Stimulated activated naive B cell treated with anti-CD40 and anti-IgM and Interleukin-4, amounts not matched to agents 10 μg/mL and 1 μg/mL and 100 μg/mL, for 72 hours (primary cell): ENCODE data around the gene TBC1D28.
"Not testable (repeated sequence)": the region's sequence is repeated elsewhere in the genome, so short reads cannot be mapped to it uniquely, and the experiment has no call there.

Experiments
- ATAC-seq, 2 donors: fragments of 150-1000 bp; cut with Tn5 transposase; replicated peaks; 2 replicates each; pipeline ENCODE4 v1.10.0; 2021; ENCODE audit warnings: moderate library complexity in 1 of 2
- DNase-seq: peaks from one replicate; pipeline ENCODE4 v3.0.0; 2021
- H3K27ac Mint-ChIP-seq: one replicate; pipeline ENCODE4 v1.8.0; 2022; ENCODE audit warnings: mild to moderate bottlenecking, mixed read lengths
- H3K27me3 Mint-ChIP-seq, 2 donors: one replicate each; pipeline ENCODE4 v1.8.0; 2022; ENCODE audit warnings: mixed read lengths in 2 of 2
- H3K36me3 Mint-ChIP-seq, 2 donors: one replicate each; pipeline ENCODE4 v1.8.0; 2022; ENCODE audit warnings: mixed read lengths in 2 of 2, mild to moderate bottlenecking in 1 of 2
- H3K4me1 Mint-ChIP-seq, 2 donors: one replicate each; pipeline ENCODE4 v1.8.0; 2022; ENCODE audit warnings: mixed read lengths in 2 of 2, mild to moderate bottlenecking in 1 of 2
- H3K4me3 Mint-ChIP-seq, 2 donors: one replicate each; pipeline ENCODE4 v1.8.0; 2022; ENCODE audit warnings: mild to moderate bottlenecking in 2 of 2, mixed read lengths in 2 of 2, moderate library complexity in 1 of 2
- H3K9me3 Mint-ChIP-seq, 2 donors: one replicate each; pipeline ENCODE4 v1.8.0; 2022; ENCODE audit warnings: mixed read lengths in 2 of 2, mild to moderate bottlenecking in 1 of 2

Gene TBC1D28

GRCh38 chr17:18644291-18644690 lies at the start of gene TBC1D28:
TSS of gene TBC1D28 (minus strand) at chr17:18644391. CDS start at chr17:18641352, 3,039 bp downstream.
- DNase-seq, H3K4me3 Mint-ChIP-seq, H3K9me3 Mint-ChIP-seq, ATAC-seq, H3K4me1 Mint-ChIP-seq, H3K36me3 Mint-ChIP-seq, H3K27me3 Mint-ChIP-seq, H3K27ac Mint-ChIP-seq: not testable (repeated sequence)

- not testable (repeated sequence) for H3K27me3 Mint-ChIP-seq, H3K9me3 Mint-ChIP-seq, H3K27ac Mint-ChIP-seq, H3K36me3 Mint-ChIP-seq, H3K4me1 Mint-ChIP-seq, DNase-seq
- peak overlapping the region; percentile 92 to 95 for H3K4me3 Mint-ChIP-seq
- peak; percentile 17 to 21 for ATAC-seq
Measured at GRCh38 chr17:18682668-18683067, 38.5 kb upstream of the TBC1D28 start.

- not testable (repeated sequence) for H3K9me3 Mint-ChIP-seq, H3K4me1 Mint-ChIP-seq, H3K27me3 Mint-ChIP-seq
- Mint-ChIP-seq H3K4me3 (peak within 1 kb of the TSS; percentile 92 to 95), H3K27ac (peak within 1 kb of the TSS; percentile 90), H3K36me3 (peaks cover 5 to 13% of the 10 kb centered on the region in 2 donors)
- ATAC-seq, result peak; percentile 97 to 98
- peak; percentile 90 for DNase-seq
Measured at GRCh38 chr17:18681767-18682571, 37.8 kb upstream of the TBC1D28 start, which contains the start of gene FOXO3B. TSS of gene FOXO3B (minus strand) at chr17:18682314. CDS start at chr17:18681651, 663 bp downstream.

- peaks cover 9 to 31% of the 10 kb centered on the region in 2 donors for H3K36me3 Mint-ChIP-seq
- not testable (repeated sequence) for DNase-seq, H3K4me1 Mint-ChIP-seq, H3K4me3 Mint-ChIP-seq, ATAC-seq, H3K9me3 Mint-ChIP-seq, H3K27ac Mint-ChIP-seq, H3K27me3 Mint-ChIP-seq
Measured at GRCh38 chr17:18677381-18677780, 33.2 kb upstream of the TBC1D28 start.

- H3K4me3 Mint-ChIP-seq, H3K9me3 Mint-ChIP-seq, H3K27ac Mint-ChIP-seq, H3K27me3 Mint-ChIP-seq, DNase-seq, ATAC-seq, H3K4me1 Mint-ChIP-seq: not testable (repeated sequence)
- H3K36me3 Mint-ChIP-seq, result peaks cover 10 to 31% of the 10 kb centered on the region in 2 donors
Measured at GRCh38 chr17:18676928-18677327, 32.7 kb upstream of the TBC1D28 start.

- H3K27ac Mint-ChIP-seq, H3K4me1 Mint-ChIP-seq, DNase-seq, H3K4me3 Mint-ChIP-seq, ATAC-seq, H3K27me3 Mint-ChIP-seq: not testable (repeated sequence)
- H3K9me3 Mint-ChIP-seq, result peaks cover 7 to 10% of the 10 kb centered on the region in 2 donors
- peaks cover 38 to 54% of the 10 kb centered on the region in 2 donors for H3K36me3 Mint-ChIP-seq
Measured at GRCh38 chr17:18672395-18673227, 28.4 kb upstream of the TBC1D28 start.

- DNase-seq, H3K4me1 Mint-ChIP-seq, H3K4me3 Mint-ChIP-seq, ATAC-seq, H3K27me3 Mint-ChIP-seq: not testable (repeated sequence)
- H3K9me3 Mint-ChIP-seq, result peaks cover 8 to 11% of the 10 kb centered on the region in 2 donors
- H3K36me3 Mint-ChIP-seq, result peaks cover 33 to 47% of the 10 kb centered on the region in 2 donors
- H3K27ac Mint-ChIP-seq, result peak overlapping the region; percentile 59
Measured at GRCh38 chr17:18668625-18669024, 24.4 kb upstream of the TBC1D28 start.

- H3K27ac Mint-ChIP-seq, H3K4me3 Mint-ChIP-seq, H3K27me3 Mint-ChIP-seq, H3K4me1 Mint-ChIP-seq, ATAC-seq, DNase-seq: not testable (repeated sequence)
- peaks cover 15 to 18% of the 10 kb centered on the region in 2 donors for H3K9me3 Mint-ChIP-seq
- H3K36me3 Mint-ChIP-seq, result peaks cover 39 to 49% of the 10 kb centered on the region in 2 donors
Measured at GRCh38 chr17:18667535-18667934, 23.3 kb upstream of the TBC1D28 start.

GRCh38 chr17:18666326-18666725 lies 22.1 kb upstream of the TBC1D28 start:
- DNase-seq, H3K27me3 Mint-ChIP-seq, ATAC-seq, H3K4me1 Mint-ChIP-seq, H3K27ac Mint-ChIP-seq, H3K4me3 Mint-ChIP-seq: not testable (repeated sequence)
- Mint-ChIP-seq H3K36me3 (peaks cover 36 to 44% of the 10 kb centered on the region in 2 donors), H3K9me3 (peaks cover 15 to 18% of the 10 kb centered on the region in 2 donors)

GRCh38 chr17:18661924-18662624 lies 17.9 kb upstream of the TBC1D28 start:
- not testable (repeated sequence) for H3K27me3 Mint-ChIP-seq, DNase-seq, ATAC-seq, H3K4me3 Mint-ChIP-seq, H3K27ac Mint-ChIP-seq, H3K4me1 Mint-ChIP-seq
- Mint-ChIP-seq H3K9me3 (peaks cover 8 to 11% of the 10 kb centered on the region in 2 donors), H3K36me3 (peaks cover 10 to 11% of the 10 kb centered on the region in 2 donors)

- peak in 1 of 2 donors; percentile 25 for ATAC-seq
- H3K4me3 Mint-ChIP-seq, H3K27ac Mint-ChIP-seq, H3K9me3 Mint-ChIP-seq, DNase-seq, H3K36me3 Mint-ChIP-seq, H3K4me1 Mint-ChIP-seq: not testable (repeated sequence)
- H3K27me3 Mint-ChIP-seq, result peaks cover 9 to 11% of the 10 kb centered on the region in 2 donors
Measured at GRCh38 chr17:18650094-18650493, 5.9 kb upstream of the TBC1D28 start.

- H3K9me3 Mint-ChIP-seq, H3K4me3 Mint-ChIP-seq, H3K27ac Mint-ChIP-seq, H3K27me3 Mint-ChIP-seq, H3K4me1 Mint-ChIP-seq, H3K36me3 Mint-ChIP-seq, ATAC-seq, DNase-seq: not testable (repeated sequence)
Measured at GRCh38 chr17:18643124-18643523, 1.1 kb downstream of the TBC1D28 start.

GRCh38 chr17:18638357-18638756 lies 5.8 kb downstream of the TBC1D28 start:
- H3K9me3 Mint-ChIP-seq, result not testable (repeated sequence)

GRCh38 chr17:18636237-18636636 lies 8.0 kb downstream of the TBC1D28 start:
- not testable (repeated sequence) for H3K9me3 Mint-ChIP-seq, ATAC-seq

More at GRCh38 chr17:18638357-18638756, 5.8 kb downstream of the TBC1D28 start:
- not testable (repeated sequence) for H3K4me3 Mint-ChIP-seq, H3K4me1 Mint-ChIP-seq, DNase-seq, H3K36me3 Mint-ChIP-seq, H3K27ac Mint-ChIP-seq, ATAC-seq
- H3K27me3 Mint-ChIP-seq, result peaks cover 20 to 22% of the 10 kb centered on the region in 2 donors

More at GRCh38 chr17:18636237-18636636, 8.0 kb downstream of the TBC1D28 start:
- H3K27ac Mint-ChIP-seq, H3K4me3 Mint-ChIP-seq, H3K4me1 Mint-ChIP-seq, H3K36me3 Mint-ChIP-seq, DNase-seq: not testable (repeated sequence)
- peaks cover 17 to 22% of the 10 kb centered on the region in 2 donors for H3K27me3 Mint-ChIP-seq
